Astrocyte (in vitro differentiated cells and primary cell): ENCODE results near the gene KAT7. TPM values are rescaled to one million over a fixed set of nuclear protein-coding genes. Genes with fewer than 3 reads are reported as not detected.

Experiments used
- DNase-seq: peaks from one replicate; pipeline ENCODE4 v3.0.0-alpha.2; 2010; ENCODE audit warnings: low read depth
- FAIRE-seq: peaks from 2 replicates; lab custom pipeline; 2011; peaks lifted over from hg19 to GRCh38; lab: Jason Lieb, UNC
- H2AFZ ChIP-seq: 2 replicates; pipeline ENCODE4 v1.6.0; 2012; ENCODE audit warnings: low read depth, low read length, inconsistent platforms
- H3K27ac ChIP-seq: 2 replicates; pipeline ENCODE4 v1.5.1; 2011; ENCODE audit warnings: low read depth, low read length, inconsistent platforms
- H3K27me3 ChIP-seq: 2 replicates; pipeline ENCODE4 v1.6.0; 2011; ENCODE audit warnings: low read length, inconsistent platforms; ENCODE audit not compliant: insufficient read depth
- H3K36me3 ChIP-seq: 2 replicates; pipeline ENCODE4 v1.5.1; 2011; ENCODE audit warnings: low read length, inconsistent platforms; ENCODE audit not compliant: insufficient read depth
- H3K4me1 ChIP-seq: 2 replicates; pipeline ENCODE4 v1.5.1; 2011; ENCODE audit warnings: low read length, inconsistent platforms; ENCODE audit not compliant: insufficient read depth
- H3K4me2 ChIP-seq: 2 replicates; pipeline ENCODE4 v1.6.0; 2012; ENCODE audit warnings: low read length, inconsistent platforms
- H3K4me3 ChIP-seq: 2 replicates; pipeline ENCODE4 v1.5.1; 2011; ENCODE audit warnings: low read depth, mild to moderate bottlenecking, low read length, inconsistent platforms; ENCODE audit not compliant: insufficient read depth
- H3K79me2 ChIP-seq: 2 replicates; pipeline ENCODE4 v1.6.0; 2012; ENCODE audit warnings: mild to moderate bottlenecking, low read length, inconsistent platforms; ENCODE audit not compliant: insufficient read depth
- H3K9ac ChIP-seq: 2 replicates; pipeline ENCODE4 v1.6.0; 2012; ENCODE audit warnings: mild to moderate bottlenecking, low read length, inconsistent platforms
- H3K9me3 ChIP-seq: 2 replicates; pipeline ENCODE4 v1.5.1; 2012; ENCODE audit warnings: low read depth, mild to moderate bottlenecking, low read length, inconsistent platforms; ENCODE audit not compliant: insufficient read depth
- H4K20me1 ChIP-seq: 2 replicates; pipeline ENCODE4 v1.6.0; 2012; ENCODE audit warnings: low read length, inconsistent platforms; ENCODE audit not compliant: insufficient read depth
- H3K27ac Mint-ChIP-seq: one replicate; pipeline ENCODE4 v1.8.0; 2021; ENCODE audit warnings: mild to moderate bottlenecking, mixed read lengths; ENCODE audit not compliant: unreplicated experiment
- H3K27me3 Mint-ChIP-seq: one replicate; pipeline ENCODE4 v1.8.0; 2021; ENCODE audit warnings: low read depth, mixed read lengths; ENCODE audit not compliant: unreplicated experiment
- H3K36me3 Mint-ChIP-seq: one replicate; pipeline ENCODE4 v1.8.0; 2021; ENCODE audit warnings: low read depth, mixed read lengths; ENCODE audit not compliant: unreplicated experiment
- H3K4me1 Mint-ChIP-seq: one replicate; pipeline ENCODE4 v1.8.0; 2021; ENCODE audit warnings: low read depth, mixed read lengths; ENCODE audit not compliant: unreplicated experiment
- H3K4me3 Mint-ChIP-seq: one replicate; pipeline ENCODE4 v1.8.0; 2021; ENCODE audit warnings: mild to moderate bottlenecking, moderate library complexity, mixed read lengths; ENCODE audit not compliant: unreplicated experiment
- H3K9me3 Mint-ChIP-seq: one replicate; pipeline ENCODE4 v1.8.0; 2021; ENCODE audit warnings: mild to moderate bottlenecking, mixed read lengths; ENCODE audit not compliant: unreplicated experiment
- CTCF ChIP-seq: IDR thresholded peaks from 2 replicates; pipeline ENCODE4 v1.5.1; 2011; ENCODE audit warnings: low read depth, mild to moderate bottlenecking, inconsistent platforms, low read length, moderate library complexity; ENCODE audit not compliant: insufficient read depth
- EZH2 ChIP-seq: IDR thresholded peaks from 2 replicates; pipeline ENCODE4 v1.6.1; 2012; ENCODE audit warnings: mild to moderate bottlenecking, low read length, inconsistent platforms; ENCODE audit not compliant: insufficient read depth
- total RNA-seq: library from RNA; stranded (reverse); gene quantifications from 2 replicates; pipeline ENCODE4 v1.2.1, GENCODE V29; 2021

Gene KAT7
- total RNA-seq, 1 donor from 2014 or later: 42.0 TPM

DNA sequence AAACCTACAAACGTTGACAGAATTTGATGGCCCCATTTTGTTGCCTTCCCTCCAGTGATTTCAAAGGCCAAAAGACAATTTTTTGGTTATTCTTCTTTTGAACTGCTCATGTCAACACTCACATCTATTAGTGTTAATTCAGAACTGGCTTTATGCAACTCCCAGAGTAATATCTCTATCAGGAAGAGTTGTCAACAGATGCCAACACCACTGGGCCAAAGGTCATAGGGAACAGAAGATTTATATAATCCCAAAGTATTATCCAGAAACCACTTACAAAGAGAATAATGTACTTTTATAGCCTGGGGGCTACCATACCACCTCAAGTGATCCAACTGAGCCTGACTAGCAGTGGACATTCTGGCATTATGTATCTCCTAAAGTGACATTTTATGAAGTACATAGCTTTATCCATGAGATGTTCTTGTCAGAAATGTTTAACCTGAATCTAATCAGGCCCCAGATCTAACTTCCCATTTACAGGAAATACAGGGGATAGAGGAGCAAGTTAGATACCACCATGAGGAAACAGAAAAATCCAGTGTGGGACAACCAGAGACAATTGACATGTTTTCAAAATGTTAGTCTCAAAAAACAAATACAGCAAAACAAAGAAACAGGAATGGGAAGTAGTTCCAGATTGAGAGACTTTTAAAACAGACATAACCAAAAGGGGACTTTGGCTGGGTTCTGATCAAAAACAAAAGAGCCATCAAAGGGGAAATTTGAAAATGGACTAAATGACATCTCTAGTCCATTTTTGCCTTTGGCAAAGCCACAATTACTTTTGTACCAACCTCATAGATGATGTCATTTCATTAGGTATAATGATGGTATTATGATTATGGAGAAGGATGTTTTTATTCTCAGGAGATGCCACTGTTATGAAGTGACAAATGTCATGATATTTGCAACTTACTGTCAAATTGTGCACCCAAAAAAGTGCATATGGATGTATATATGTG lies 43.0 kb upstream of the KAT7 start:
- Histone ChIP-seq H3K36me3 (no peaks in the 10 kb centered on the region), H3K9me3 (no peaks in the 10 kb centered on the region), H3K4me2 (no peak overlapping the region), H2AFZ (no peak overlapping the region), H4K20me1 (peaks cover 3% of the 10 kb centered on the region), H3K79me2 (no peaks in the 10 kb centered on the region), H3K9ac (no peak overlapping the region), H3K27ac (no peak overlapping the region), H3K4me1 (no peaks in the 10 kb centered on the region), H3K4me3 (no peak overlapping the region), H3K27me3 (no peaks in the 10 kb centered on the region)
- no peak for FAIRE-seq
- Mint-ChIP-seq H3K4me3 (no peak overlapping the region), H3K27me3 (no peaks in the 10 kb centered on the region), H3K9me3 (peaks cover 2% of the 10 kb centered on the region), H3K36me3 (peaks cover 7% of the 10 kb centered on the region), H3K27ac (no peak overlapping the region), H3K4me1 (peaks cover 20% of the 10 kb centered on the region)
- TF ChIP-seq CTCF (no peak), EZH2 (no peak)
- DNase-seq: no peak

GRCh38 chr17:49746791-49747490 lies 41.5 kb upstream of the KAT7 start:
- TF ChIP-seq CTCF: no peak
- TF ChIP-seq EZH2: no peak
- no peak for DNase-seq
- Mint-ChIP-seq H3K27ac (no peak overlapping the region), H3K27me3 (no peaks in the 10 kb centered on the region), H3K4me3 (no peak overlapping the region), H3K4me1 (peaks cover 12% of the 10 kb centered on the region), H3K36me3 (peaks cover 4% of the 10 kb centered on the region), H3K9me3 (peaks cover 2% of the 10 kb centered on the region)
- Histone ChIP-seq H3K27ac (no peak overlapping the region), H3K36me3 (no peaks in the 10 kb centered on the region), H2AFZ (no peak overlapping the region), H3K4me2 (no peak overlapping the region), H4K20me1 (peaks cover 3% of the 10 kb centered on the region), H3K4me1 (no peaks in the 10 kb centered on the region), H3K4me3 (no peak overlapping the region), H3K27me3 (no peaks in the 10 kb centered on the region), H3K79me2 (no peaks in the 10 kb centered on the region), H3K9me3 (no peaks in the 10 kb centered on the region), H3K9ac (no peak overlapping the region)
- no peak for FAIRE-seq
